ENCODE results near the gene RAVER1.
A peak's percentile ranks its signal among the peaks of the same experiment; 100 is the strongest.

Gene RAVER1

DNA sequence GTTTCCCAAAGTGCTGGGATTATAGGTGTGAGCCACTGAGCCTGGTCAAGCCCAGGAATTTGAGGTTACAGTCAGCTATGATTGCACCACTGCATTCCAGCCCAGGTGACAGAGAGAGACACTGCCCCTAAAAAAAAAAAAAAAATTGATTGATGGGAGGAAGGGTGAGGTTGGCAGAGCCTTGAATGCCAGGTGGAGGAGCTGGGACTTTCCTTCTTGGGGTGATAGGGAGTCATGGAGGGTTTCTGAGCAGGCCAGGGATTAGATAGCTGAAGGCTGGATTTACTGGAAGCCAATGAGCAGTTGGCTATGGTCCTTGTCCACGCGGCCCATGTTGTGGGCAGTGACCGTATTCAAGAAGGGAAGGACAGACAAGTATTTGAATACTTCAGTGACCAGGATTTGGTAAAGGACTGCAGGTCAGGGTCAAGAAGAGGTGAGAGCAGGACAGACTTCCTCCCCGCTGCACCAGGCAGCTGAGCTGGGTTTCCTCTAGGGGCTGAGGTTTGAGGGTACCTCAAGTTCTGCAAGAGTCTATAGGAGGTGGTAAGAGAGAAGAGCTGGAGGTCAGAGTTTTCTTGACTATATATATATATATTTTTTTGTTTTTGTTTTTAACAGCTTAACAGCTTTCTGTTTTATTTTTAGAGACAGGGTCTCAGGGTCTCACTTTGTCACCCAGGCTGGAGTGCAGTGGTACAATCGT, 53.4 kb downstream of the RAVER1 start:
- in situ Hi-C loops (cut with HindIII; ENCODE audit: low pct_ligation_motif_present, low sequenced_read_pairs) = no loop called here
- TF ChIP-seq, protein P1, sequence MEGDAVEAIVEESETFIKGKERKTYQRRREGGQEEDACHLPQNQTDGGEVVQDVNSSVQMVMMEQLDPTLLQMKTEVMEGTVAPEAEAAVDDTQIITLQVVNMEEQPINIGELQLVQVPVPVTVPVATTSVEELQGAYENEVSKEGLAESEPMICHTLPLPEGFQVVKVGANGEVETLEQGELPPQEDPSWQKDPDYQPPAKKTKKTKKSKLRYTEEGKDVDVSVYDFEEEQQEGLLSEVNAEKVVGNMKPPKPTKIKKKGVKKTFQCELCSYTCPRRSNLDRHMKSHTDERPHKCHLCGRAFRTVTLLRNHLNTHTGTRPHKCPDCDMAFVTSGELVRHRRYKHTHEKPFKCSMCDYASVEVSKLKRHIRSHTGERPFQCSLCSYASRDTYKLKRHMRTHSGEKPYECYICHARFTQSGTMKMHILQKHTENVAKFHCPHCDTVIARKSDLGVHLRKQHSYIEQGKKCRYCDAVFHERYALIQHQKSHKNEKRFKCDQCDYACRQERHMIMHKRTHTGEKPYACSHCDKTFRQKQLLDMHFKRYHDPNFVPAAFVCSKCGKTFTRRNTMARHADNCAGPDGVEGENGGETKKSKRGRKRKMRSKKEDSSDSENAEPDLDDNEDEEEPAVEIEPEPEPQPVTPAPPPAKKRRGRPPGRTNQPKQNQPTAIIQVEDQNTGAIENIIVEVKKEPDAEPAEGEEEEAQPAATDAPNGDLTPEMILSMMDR (IDR thresholded peaks at IDR 0.05; ENCODE audit: low read depth, low read length, missing control alignments) = no peak
- H3K36me3 ChIP-seq (replicated peaks) = peaks cover 7% of the 10 kb centered on the region
- DNase-seq = no peak
- H3K27ac ChIP-seq = no peak overlapping the region
- no peaks in the 10 kb centered on the region for H3K27me3 ChIP-seq (replicated peaks)
- H3K4me3 ChIP-seq (ENCODE audit: low read depth, low read length) = no peak overlapping the region

DNA sequence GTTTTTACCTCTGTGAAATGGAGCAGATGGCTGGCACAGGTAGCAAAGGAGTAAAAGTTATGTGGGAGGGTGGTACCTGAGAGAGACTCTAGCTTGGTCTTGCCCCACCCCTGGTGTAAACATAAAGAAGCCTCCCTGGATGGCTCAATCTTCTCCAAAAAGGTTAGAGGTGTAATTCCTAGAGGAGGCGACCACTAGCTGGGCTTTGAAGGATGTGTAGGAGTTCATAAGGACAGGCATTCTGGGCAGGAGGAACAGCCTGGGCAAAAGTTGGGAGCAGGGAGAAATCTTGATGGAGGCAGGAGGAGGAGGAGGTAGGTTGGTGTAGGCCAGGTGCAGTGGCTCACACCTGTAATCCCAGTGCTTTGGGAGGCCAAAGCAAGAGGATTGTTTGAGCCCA, 54.4 kb downstream of the RAVER1 start:
- Histone ChIP-seq H3K36me3 (replicated peaks) (peaks cover 2% of the 10 kb centered on the region), H3K4me3 (ENCODE audit: low read depth, low read length) (no peak overlapping the region), H3K27ac (no peak overlapping the region), H3K27me3 (replicated peaks) (no peaks in the 10 kb centered on the region)
- TF ChIP-seq, protein P1 (IDR thresholded peaks at IDR 0.05; ENCODE audit: low read depth, low read length, missing control alignments) = no peak
- no peak for DNase-seq
- in situ Hi-C loops (cut with HindIII; ENCODE audit: low pct_ligation_motif_present, low sequenced_read_pairs) = no loop called here

GRCh38 chr19:10277795-10278589, 55.3 kb downstream of the RAVER1 start:
- TF ChIP-seq, protein P1 (IDR thresholded peaks at IDR 0.05; ENCODE audit: low read depth, low read length, missing control alignments) = no peak
- no peak for DNase-seq
- in situ Hi-C loops (cut with HindIII; ENCODE audit: low pct_ligation_motif_present, low sequenced_read_pairs) = no loop called here
- Histone ChIP-seq H3K4me3 (ENCODE audit: low read depth, low read length) (no peak overlapping the region), H3K36me3 (replicated peaks) (peaks cover 2% of the 10 kb centered on the region), H3K27ac (no peak overlapping the region), H3K27me3 (replicated peaks) (no peaks in the 10 kb centered on the region)

DNA sequence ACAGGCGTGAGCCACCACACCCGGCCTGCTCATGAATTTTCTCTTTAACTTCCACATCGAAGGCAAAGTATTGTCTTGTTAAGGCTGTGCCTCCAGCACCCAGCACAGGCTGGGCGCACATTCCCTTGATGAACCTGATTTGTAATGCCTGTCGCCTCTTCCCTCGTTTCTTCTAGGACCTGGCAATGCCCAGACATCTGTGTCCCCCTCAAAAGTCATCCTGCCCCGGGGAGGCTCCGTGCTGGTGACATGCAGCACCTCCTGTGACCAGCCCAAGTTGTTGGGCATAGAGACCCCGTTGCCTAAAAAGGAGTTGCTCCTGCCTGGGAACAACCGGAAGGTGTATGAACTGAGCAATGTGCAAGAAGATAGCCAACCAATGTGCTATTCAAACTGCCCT, 58.7 kb downstream of the RAVER1 start:
- no peak for DNase-seq

DNA sequence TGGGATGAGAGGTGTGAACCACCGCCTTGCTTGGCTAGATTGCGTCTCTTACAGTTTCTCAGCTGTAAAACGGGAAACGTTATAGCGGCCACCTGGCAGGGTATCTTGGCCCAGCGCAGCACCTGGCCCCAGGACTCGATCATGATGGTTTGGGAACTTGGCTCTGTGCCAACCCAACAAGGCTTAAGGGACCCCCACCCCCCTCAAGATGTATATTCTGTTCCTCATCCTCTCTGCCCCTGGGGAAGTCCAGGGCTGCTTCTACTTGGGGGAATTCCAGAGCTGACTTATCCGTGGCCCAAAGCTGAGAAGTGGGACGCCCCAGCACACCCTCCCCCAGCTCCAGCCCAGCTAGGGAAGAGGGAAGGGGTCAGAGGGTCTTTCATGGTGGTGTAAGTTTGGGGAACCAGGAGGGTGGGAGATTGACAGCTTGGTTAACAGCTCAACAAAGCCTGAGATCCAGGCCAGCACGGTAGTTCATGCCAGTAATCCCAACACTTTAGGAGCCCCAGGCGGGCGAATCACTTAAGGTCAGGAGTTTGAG, 61.7 kb downstream of the RAVER1 start:
- peak overlapping the region; percentile 47 for H3K4me3 ChIP-seq (ENCODE audit: low read depth, low read length)
- TF ChIP-seq, protein P1 (IDR thresholded peaks at IDR 0.05; ENCODE audit: low read depth, low read length, missing control alignments) = no peak
- H3K27me3 ChIP-seq (replicated peaks) = no peaks in the 10 kb centered on the region
- DNase-seq = no peak
- no peak overlapping the region for H3K27ac ChIP-seq
- H3K36me3 ChIP-seq (replicated peaks) = no peaks in the 10 kb centered on the region
- in situ Hi-C loops (cut with HindIII; ENCODE audit: low pct_ligation_motif_present, low sequenced_read_pairs) = no loop called here

More for the DNA sequence above, 58.7 kb downstream of the RAVER1 start:
- H3K36me3 ChIP-seq (replicated peaks) = peaks cover 2% of the 10 kb centered on the region
- in situ Hi-C loops (cut with HindIII; ENCODE audit: low pct_ligation_motif_present, low sequenced_read_pairs) = no loop called here
- no peaks in the 10 kb centered on the region for H3K27me3 ChIP-seq (replicated peaks)
- H3K4me3 ChIP-seq (ENCODE audit: low read depth, low read length) = no peak overlapping the region
- TF ChIP-seq, protein P1 (IDR thresholded peaks at IDR 0.05; ENCODE audit: low read depth, low read length, missing control alignments) = no peak
- no peak overlapping the region for H3K27ac ChIP-seq
